Breast epithelium (tissue), 4 donors: ENCODE measurements around the gene PPP1R1B. TPM values are rescaled to one million over a fixed set of nuclear protein-coding genes. Genes with fewer than 3 reads are reported as not detected.
A peak's percentile ranks its signal among the peaks of the same experiment; 100 is the strongest.

ENCODE experiments used
- DNase-seq, 2 donors: peaks; one replicate each; pipeline ENCODE4 v3.0.0-alpha.2; 2019; ENCODE audit warnings: low spot score in 2 of 2
- H3K27ac ChIP-seq, 2 donors: fragments of 200-600 bp; sonication (generic) in 1 of 2; one replicate each; pipeline ENCODE4 v1.5.1; 2016 to 2019; ENCODE audit warnings: mild to moderate bottlenecking in 1 of 2
- H3K27me3 ChIP-seq, 2 donors: fragments of 200-600 bp; sonication (generic) in 1 of 2; one replicate each; pipeline versions ENCODE4 v1.5.1 to v1.6.0; 2017 to 2019; ENCODE audit warnings: control low read depth in 1 of 2, mild to moderate bottlenecking in 1 of 2
- H3K36me3 ChIP-seq: fragments of 200-600 bp; one replicate; pipeline ENCODE4 v1.5.1; 2019
- H3K4me1 ChIP-seq, 2 donors: fragments of 200-600 bp; sonication (generic); one replicate each; pipeline ENCODE4 v1.5.1; 2016 to 2019; ENCODE audit warnings: control low read depth in 1 of 2
- H3K4me3 ChIP-seq, 3 donors: fragments of 200-600 bp; sonication (generic); 1 replicate in 2 of 3; 2 replicates in 1 of 3; pipeline ENCODE4 v1.5.1; 2016 to 2019; ENCODE audit warnings: mild to moderate bottlenecking in 3 of 3, moderate library complexity in 2 of 3
- H3K9me3 ChIP-seq, 2 donors: fragments of 200-600 bp; sonication (generic) in 1 of 2; one replicate each; pipeline ENCODE4 v1.5.1; 2016 to 2019; ENCODE audit warnings: control low read depth in 1 of 2
- POLR2A ChIP-seq: fragments of 450-650 bp; IDR thresholded peaks from one replicate; pipeline ENCODE4 v1.6.1; 2016; ENCODE audit warnings: antibody characterized with exemption, mild to moderate bottlenecking, moderate library complexity
- POLR2AphosphoS5 ChIP-seq, 3 donors: sonication (generic); formaldehyde crosslinking; IDR thresholded peaks; one replicate each; pipeline ENCODE4 v1.6.1; 2017; ENCODE audit warnings: antibody characterized with exemption in 3 of 3
- intact Hi-C: fragments of 100-400 bp; cut with DNase I; formaldehyde crosslinking; loops from one replicate; pipeline ENCODE4 v1.15.1; 2023; ENCODE audit warnings: low total_unique reads
- total RNA-seq, 3 donors: library from RNA; depleted of rRNA; stranded (reverse); fragments of >200 nt; gene quantifications; one replicate each; pipeline ENCODE4 v1.1.0, GENCODE V29; 2016
- TF ChIP-seq, protein P1 (sequence below), 3 donors: fragments of 450-650 bp; IDR thresholded peaks; one replicate each; pipeline ENCODE4 v1.5.1; 2016 to 2017; ENCODE audit warnings: antibody characterized with exemption in 3 of 3, mild to moderate bottlenecking in 3 of 3, moderate library complexity in 3 of 3

PPP1R1B gene
- total RNA-seq, 3 donors from 2014 or later, result 22.6 to 71.3 (median 67.5) TPM

DNA sequence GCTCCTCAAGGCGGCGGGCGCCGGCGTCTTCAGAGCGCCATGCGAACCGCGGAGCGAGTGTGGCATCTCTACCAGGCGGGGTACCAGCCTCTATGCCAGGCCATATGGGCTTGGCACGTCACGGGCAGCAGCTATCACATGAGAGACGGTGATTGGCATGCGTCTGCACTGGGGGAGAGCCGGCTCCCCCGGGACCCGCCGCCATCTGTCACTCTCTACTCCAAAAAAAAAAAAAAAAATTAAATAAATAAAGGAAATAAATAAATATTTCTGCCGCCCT, 19.0 kb upstream of the PPP1R1B start, which contains the start of gene NEUROD2:
TSS of gene NEUROD2 (minus strand) at position 70 of the 280 bp plus-strand sequence. CDS start 1,321 bp downstream, outside the sequence.
- TF ChIP-seq POLR2AphosphoS5 (IDR thresholded peaks at IDR 0.05), result no peak
- TF ChIP-seq POLR2A, result no peak
- TF ChIP-seq, protein P1, sequence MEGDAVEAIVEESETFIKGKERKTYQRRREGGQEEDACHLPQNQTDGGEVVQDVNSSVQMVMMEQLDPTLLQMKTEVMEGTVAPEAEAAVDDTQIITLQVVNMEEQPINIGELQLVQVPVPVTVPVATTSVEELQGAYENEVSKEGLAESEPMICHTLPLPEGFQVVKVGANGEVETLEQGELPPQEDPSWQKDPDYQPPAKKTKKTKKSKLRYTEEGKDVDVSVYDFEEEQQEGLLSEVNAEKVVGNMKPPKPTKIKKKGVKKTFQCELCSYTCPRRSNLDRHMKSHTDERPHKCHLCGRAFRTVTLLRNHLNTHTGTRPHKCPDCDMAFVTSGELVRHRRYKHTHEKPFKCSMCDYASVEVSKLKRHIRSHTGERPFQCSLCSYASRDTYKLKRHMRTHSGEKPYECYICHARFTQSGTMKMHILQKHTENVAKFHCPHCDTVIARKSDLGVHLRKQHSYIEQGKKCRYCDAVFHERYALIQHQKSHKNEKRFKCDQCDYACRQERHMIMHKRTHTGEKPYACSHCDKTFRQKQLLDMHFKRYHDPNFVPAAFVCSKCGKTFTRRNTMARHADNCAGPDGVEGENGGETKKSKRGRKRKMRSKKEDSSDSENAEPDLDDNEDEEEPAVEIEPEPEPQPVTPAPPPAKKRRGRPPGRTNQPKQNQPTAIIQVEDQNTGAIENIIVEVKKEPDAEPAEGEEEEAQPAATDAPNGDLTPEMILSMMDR (IDR thresholded peaks at IDR 0.05), result no peak
- H3K4me1 ChIP-seq, result peaks cover 14 to 25% of the 10 kb centered on the region in 2 donors
- DNase-seq, result no peak
- intact Hi-C loops, result no loop called here
- H3K36me3 ChIP-seq, result no peaks in the 10 kb centered on the region
- peak within 1 kb of the TSS in 2 of 3 donors; percentile 34 to 56 for H3K4me3 ChIP-seq
- no peak within 1 kb of the TSS for H3K27ac ChIP-seq
- peaks cover 16 to 69% of the 10 kb centered on the region in 2 donors for H3K27me3 ChIP-seq
- no peaks in the 10 kb centered on the region for H3K9me3 ChIP-seq

DNA sequence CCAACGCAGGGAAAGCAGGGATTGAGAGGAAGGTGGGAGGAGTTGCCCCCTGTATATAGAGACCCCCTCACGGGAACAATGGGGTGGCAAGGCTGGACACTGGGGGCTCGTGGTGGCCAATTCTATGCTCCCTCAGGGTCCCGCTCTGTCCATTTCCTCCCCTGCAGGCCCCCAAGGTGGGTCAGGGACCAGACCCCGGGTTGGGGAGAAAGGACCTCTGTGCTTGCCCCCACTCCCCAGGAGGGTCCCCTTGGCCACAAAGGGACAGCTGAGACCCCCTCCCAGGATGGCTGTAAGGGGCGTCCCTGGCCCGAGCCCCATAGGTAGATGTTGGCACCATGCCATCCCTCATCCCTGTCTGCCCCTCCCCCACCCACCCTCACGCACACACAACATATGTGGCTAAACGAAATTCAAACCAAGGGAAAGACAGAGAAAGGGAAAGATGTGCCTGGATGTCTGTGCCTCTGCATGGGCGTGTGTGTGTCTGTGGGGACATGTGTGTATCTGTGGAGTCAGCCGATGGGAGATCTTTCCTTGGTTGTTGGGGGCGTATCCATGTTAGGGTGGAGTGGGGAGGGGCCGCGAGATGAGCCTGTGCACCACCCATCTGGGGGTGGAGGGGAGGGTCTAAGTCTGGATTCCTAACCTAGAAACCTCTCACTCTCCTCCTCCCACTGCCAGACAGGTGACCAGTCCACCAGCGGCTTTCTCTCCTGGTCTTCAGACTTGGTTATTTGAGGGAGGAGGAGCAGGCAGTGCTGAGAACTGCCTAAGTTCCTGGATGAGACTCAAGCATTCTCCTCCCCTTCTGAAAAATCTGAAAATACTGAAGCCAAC, 18.4 kb upstream of the PPP1R1B start:
- Histone ChIP-seq H3K4me1 (peaks cover 14 to 25% of the 10 kb centered on the region in 2 donors), H3K4me3 (no peak overlapping the region), H3K36me3 (no peaks in the 10 kb centered on the region), H3K9me3 (no peaks in the 10 kb centered on the region), H3K27me3 (peaks cover 16 to 63% of the 10 kb centered on the region in 2 donors), H3K27ac (no peak overlapping the region)
- DNase-seq, result no peak
- TF ChIP-seq, protein P1 (IDR thresholded peaks at IDR 0.05), result no peak
- TF ChIP-seq POLR2A (no peak), POLR2AphosphoS5 (IDR thresholded peaks at IDR 0.05) (no peak)
- intact Hi-C loops, result no loop called here

DNA sequence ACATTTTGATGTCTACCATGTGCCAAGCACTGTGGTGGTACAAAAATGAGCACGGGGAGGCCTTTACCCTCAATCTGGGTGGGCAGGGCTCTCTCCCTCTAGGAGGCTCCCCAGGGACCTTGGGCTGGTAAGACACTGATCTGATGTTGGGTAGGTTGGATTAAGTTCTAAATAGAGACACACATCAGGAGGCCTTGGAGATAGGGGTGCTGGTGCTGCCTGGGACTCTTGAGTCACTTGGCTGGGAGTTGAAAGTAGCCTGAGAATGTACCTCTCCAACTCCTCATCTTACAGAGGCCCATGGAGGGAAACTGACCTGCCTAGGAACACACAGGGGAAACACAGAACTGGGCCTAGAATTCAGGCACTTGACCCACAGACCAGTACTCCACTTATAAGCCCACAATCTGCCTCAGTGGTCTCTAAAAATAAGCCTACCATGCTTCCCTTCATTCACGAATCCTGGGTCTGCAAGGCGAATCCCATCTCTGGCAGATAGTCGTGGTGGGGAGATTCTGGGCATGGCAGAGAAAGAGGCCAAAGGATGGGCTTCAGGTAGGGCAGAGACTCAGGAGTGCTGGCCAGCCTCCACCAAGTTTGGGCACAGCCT, 17.2 kb upstream of the PPP1R1B start:
- DNase-seq, result no peak
- Histone ChIP-seq H3K4me3 (no peak overlapping the region), H3K4me1 (peaks cover 14 to 25% of the 10 kb centered on the region in 2 donors), H3K27ac (no peak overlapping the region), H3K27me3 (peaks cover 13 to 54% of the 10 kb centered on the region in 2 donors), H3K9me3 (no peaks in the 10 kb centered on the region), H3K36me3 (no peaks in the 10 kb centered on the region)
- TF ChIP-seq, protein P1 (IDR thresholded peaks at IDR 0.05), result no peak
- TF ChIP-seq POLR2A, result no peak
- no peak for TF ChIP-seq POLR2AphosphoS5 (IDR thresholded peaks at IDR 0.05)
- intact Hi-C loops, result no loop called here

DNA sequence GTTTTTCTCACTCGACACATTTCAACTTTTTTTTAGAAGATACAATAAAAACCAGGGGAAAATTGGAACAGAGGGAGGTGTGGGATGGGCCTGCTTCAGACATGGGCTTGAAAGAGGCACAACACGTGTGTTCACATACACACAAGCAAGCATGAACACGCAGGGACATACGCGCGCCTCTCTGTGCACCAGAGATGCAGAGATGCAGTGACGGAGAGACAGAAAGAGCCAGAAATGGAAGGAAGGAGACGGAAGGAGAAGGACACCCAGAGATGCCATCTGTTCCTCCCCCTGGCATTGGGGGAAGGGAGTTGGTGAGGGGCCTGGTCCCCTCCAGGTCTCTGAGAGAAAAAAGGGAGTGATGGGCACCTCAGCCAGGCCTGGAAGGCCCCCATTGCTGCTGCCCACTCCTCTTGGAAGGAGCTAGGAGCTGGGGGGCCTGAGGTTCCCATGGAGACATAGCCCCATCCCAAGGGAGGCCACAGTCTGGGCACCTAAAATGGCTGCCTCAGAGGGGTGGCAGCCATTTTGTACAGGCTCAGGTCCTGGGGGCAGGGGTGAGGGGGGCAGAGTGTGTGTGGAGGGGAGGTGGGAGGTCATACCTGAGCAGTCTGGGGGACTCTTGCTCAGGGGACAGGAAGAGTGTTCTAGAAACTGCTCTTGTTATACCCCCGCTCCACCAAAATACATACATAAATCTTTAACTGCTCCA, 15.2 kb upstream of the PPP1R1B start:
- Histone ChIP-seq H3K4me3 (no peak overlapping the region), H3K27me3 (peaks cover 13 to 38% of the 10 kb centered on the region in 2 donors), H3K27ac (no peak overlapping the region), H3K9me3 (no peaks in the 10 kb centered on the region), H3K36me3 (no peaks in the 10 kb centered on the region), H3K4me1 (peaks cover 2 to 10% of the 10 kb centered on the region in 2 donors)
- DNase-seq, result no peak
- intact Hi-C loops, result no loop called here
- TF ChIP-seq, protein P1 (IDR thresholded peaks at IDR 0.05), result no peak
- no peak for TF ChIP-seq POLR2A
- no peak for TF ChIP-seq POLR2AphosphoS5 (IDR thresholded peaks at IDR 0.05)
